Gastrocnemius medialis (tissue), 4 donors: ENCODE results near the gene LRRC3B.

Experiments used
- CTCF ChIP-seq, 5 experiments: fragments of 450-650 bp in 3 of 5; fragments of 200-600 bp in 2 of 5; sonication (generic) in 2 of 5; IDR thresholded peaks in 4 of 5; conservative IDR thresholded peaks in 1 of 5; 1 replicate in 4 of 5; 2 replicates in 1 of 5; pipeline ENCODE4 v1.5.1; 2016 to 2019; ENCODE audit warnings: antibody characterized with exemption in 5 of 5, mild to moderate bottlenecking in 3 of 5, moderate library complexity in 3 of 5
- POLR2A ChIP-seq, 2 donors: fragments of 450-650 bp; IDR thresholded peaks; one replicate each; pipeline ENCODE4 v1.6.1; 2017; ENCODE audit warnings: antibody characterized with exemption in 2 of 2, mild to moderate bottlenecking in 2 of 2, moderate library complexity in 2 of 2

GRCh38 chr3:26699553-26699952 is 77.0 kb downstream of the LRRC3B start:
- TF ChIP-seq POLR2A (IDR thresholded peaks at IDR 0.05), result no peak
- no peak for TF ChIP-seq CTCF (IDR thresholded peaks at IDR 0.05 in 4 of 5, conservative IDR thresholded peaks at IDR 0.05 in 1 of 5)
